Suppressor macrophage (primary cell): ENCODE results near the gene ABCA10.

ENCODE experiments used
- DNase-seq, 4 experiments: peaks; one replicate each; pipeline ENCODE4 v3.0.0-alpha.2; 2020 to 2022

ABCA10 gene

DNA sequence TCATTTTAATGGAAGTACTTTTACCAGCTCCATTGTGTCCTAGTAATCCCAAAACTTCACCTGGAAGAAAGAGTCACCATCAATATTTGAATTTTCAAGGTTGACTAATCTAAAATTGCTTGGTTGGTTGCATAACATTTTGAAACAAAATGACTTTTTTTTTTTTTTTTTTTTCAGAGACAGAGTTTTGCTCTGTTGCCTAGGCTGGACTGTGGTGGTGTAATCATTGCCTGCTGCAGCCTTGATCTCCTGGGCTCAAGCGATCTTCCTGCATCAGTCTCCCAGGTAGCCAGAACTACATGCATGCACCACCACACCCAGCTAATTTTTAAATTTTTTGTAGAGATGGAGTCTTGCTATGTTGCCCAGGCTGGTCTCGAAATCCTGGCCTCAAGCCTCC is 74.4 kb downstream of the ABCA10 start:
- no peak for DNase-seq

DNA sequence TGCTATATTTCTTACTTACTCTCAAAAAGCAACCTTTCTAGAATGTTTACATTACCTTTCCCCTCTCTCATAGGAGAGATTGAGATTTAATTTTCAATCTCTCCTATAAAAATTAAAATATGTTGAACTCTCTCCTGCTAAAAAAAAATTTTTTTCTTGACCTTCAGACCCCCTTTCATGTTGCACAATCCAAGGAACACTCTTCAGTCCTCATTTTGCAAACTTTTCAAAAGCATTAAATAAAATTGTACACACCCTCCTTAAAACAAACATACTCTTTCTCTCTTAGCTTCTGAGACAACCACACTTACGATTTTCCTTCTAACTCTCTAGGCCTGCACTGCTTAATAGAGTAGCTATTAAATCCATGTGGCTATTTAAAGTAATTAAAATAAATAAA is 78.3 kb downstream of the ABCA10 start:
- DNase-seq = no peak

- no peak for DNase-seq
Measured at GRCh38 chr17:69147460-69147859, 81.2 kb downstream of the ABCA10 start.

DNA sequence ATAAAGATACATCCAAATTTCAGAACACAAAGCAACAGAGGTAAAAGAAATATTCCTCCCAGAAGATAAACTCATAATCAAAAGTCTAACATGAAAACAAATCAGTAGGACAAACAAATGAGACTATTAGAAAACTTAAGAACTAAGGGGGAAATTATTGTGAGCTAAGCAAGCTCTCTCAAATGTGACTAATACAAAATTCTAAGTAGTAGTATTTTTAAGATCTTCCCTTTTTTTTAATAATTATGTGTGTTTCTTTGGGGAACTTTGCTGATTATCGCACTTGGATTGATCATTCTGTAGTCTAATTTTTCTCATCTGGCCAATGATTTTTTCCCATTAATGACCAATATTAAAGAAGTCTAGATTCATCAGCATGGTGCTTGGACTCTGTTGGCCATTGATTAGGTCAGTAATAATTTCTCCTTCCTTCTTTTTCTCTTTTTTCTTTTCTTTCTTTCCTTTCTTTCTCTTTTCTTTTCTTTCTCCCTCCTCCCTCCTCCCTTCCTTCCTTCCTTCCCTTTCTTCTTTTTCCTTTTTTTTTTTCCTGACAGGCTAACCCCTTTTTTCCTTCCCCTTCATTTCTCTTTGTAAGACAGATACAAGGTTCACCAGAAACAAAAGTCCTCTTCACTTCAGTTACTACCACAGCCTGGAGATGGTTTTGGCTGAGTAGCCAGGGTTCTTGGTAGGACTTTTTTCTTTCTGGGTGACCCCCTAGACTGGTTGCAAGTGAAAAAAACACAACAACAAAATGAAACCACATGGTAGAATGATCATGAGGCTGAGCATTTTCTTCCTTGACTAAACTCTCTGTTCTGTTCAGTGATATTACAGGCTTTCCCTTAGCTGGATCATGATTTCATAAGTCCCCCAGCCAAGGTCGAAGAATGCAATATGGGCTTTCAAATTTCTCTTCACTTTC is 84.0 kb downstream of the ABCA10 start:
- DNase-seq = peak in 2 of 4 experiments; percentile 34 to 36

DNA sequence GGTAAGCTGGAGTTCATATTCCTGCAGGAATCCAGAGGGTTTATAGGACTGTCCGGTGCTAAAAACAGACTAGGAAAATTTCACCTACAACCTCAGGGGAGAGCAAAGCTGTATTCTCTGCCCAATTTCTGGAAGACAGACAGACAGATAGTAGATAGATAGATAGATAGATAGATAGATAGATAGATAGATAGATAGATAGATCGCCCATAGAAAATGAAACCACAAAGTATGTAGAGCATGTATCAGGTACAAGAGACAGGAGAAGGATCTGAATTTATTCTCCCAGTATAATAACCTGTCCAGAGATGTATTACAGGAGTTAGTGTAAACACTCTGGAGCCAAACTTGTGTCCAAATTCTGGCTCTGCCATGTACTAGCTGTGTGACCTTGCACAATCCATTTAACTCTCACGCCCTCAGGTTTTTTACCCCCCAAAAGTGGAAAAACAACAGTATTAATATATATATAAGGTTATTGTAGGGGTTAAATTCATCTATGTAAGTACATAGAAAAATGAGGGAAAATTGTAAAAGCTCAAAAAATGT is 84.9 kb downstream of the ABCA10 start:
- DNase-seq = no peak

DNA sequence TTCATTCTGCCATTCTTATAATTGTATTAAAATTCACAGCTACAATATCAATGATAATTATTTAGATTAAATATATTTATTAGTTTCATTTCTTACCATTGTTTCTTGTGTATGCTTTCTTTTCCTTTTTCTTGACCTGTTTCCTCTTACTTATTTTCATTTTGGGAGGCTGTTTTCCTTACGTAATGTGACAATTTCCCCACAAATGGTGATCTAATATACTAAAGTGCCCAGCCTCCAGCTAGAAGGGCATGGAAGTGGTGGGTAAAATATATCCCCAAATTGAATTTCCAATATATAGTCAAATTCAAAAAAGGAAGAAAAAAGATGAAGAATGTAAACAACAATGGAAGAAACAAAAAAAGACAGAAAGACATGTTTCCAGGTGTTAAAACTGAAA is 85.5 kb downstream of the ABCA10 start:
- DNase-seq = peak in 3 of 4 experiments; percentile 4 to 47 (median 13)

DNA sequence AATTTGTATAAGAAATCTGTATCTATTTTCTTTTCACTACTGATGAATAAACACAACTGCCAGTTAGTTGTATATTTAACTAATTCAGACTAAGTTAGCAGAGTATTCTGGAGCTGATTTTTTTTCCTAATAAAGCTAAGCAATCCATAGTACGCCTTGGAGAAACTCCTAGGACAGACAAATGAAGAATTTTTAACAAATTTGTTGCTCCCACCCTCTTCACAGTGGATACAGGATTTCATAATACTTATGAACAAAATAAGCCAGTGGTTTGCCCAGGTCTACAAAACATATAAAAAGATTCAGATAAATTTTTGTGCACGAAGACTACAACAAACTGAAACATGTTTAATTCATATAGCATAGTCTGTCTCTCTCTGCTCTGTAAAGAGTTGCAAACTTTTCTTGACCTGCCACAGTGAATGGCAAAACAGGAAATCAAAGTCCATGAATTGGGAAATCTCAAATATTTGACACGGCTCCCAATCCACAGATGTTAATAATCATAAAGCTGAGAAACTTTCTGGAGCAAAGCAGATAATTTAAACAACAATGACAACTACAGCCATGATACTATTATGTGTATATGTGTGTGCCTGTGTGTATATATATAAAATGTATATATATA is 86.3 kb downstream of the ABCA10 start:
- DNase-seq = peak in 1 of 4 experiments; percentile 6

GRCh38 chr17:69141431-69142174 is 87.0 kb downstream of the ABCA10 start, which contains the start of gene ABCA6:
Gene ABCA6 (minus strand): TSS chr17:69141895. CDS start chr17:69140703, 1,192 bp downstream.
- peak in 3 of 4 experiments; percentile 3 to 32 (median 23) for DNase-seq

- DNase-seq = no peak
Measured at GRCh38 chr17:69134112-69134511, 94.5 kb downstream of the ABCA10 start.

DNA sequence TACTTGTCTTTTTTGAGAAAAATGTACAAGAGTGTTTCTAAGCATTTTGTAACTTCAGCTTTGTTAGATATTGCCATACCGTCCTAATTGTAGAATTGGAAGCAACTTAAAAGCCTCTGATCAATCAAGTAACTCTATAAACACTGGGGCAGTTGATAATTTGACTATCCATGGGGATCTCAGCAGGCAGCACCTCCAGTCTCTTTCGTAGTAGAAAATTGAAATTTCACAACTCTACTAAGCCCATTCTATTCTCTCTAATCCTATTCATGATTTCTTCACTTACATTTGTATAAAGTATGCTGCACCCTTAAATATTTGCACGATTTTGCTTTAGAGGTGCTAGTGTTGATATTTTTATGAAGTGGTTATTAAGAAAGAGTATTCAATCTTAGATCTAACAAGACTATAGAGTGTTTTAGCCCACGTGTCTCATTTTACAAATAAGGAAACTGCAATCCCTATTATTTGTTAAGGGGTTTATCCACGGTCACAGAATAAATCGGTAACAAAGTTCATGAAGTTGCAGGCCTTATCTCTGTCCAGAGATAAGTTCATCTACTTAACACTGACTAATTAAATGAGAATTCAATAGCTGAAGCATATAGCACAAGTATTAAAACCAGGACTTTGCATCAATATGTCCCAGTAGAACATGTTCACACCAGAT is 97.9 kb downstream of the ABCA10 start:
- no peak for DNase-seq

DNA sequence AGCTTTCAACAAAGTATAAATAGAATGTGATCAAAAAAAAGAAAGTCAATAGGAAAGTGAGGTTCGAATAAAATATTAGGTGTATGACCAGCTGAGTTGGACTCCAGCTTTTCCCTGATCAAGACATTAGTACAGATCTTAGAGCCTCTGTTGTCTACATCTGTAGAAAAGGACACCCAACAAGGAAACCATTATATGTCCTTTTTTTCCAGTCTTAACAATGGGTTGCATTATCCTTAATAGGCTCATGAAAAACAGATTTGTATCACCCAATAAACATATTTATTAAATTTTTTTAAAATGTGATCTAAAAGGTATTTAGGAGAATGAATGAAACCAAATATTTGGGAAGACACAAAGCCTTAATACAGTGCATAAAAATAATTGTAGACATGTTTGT is 105.0 kb downstream of the ABCA10 start:
- no peak for DNase-seq

DNA sequence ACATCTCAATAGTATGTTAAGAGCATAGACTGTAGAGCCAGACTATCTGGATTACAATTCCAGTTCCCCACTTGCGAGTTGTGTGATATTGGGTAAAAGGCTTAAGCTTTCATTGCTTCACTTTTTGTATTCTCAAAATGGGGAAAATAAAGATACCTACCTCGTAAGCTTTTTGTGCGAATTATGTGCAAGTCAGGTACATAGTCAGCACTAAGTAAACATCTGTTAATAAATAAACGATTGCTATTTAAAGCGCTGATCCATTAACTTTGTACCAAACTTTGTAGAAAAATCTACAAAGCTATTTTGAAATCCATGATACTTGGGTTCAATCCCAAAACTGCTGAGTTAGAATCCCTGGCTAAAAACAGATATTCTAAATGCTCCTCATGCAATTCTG is 106.6 kb downstream of the ABCA10 start:
- DNase-seq = no peak

DNA sequence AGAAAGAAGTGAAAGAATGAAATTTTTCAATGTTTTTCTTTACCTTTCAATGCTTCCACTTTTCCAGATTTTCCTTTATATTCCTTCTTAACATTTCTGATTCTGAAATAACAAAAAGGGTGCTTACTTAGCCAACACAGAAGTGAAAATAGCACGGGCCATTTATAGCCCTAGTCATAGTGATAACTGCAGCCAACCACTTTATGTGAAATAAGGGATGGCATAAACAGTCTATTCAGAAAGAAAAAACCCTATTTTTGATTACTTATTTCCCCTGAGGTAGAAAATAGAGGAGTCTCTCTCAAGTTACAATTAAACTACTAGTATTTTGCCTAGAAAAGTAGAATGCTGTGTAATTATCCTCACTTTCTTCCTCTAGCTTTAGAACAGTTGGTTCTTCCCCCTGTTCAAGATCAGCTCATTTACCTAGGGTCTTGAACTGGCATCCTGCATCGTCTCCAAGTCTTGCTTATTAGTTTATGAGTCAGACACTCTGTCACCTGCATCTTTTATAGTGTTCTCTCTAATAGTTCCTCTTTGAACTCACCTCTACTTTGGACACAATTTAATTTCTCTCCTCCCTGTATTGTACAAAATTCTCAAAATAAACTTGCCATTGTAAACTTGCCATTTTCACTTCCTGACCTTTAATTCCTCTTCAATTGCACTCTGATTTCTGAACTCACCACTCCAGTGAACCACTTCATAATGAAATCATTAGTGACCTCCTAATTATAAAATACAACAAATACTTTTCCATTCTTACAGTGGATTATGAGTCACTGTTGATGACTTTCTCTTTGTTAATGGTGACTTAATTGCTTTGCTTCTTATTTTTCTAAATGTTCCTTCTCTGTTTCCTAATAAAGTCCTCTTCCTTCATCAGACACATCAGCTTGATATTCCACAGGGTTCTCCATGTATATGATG is 110.5 kb downstream of the ABCA10 start:
- DNase-seq = peak in 2 of 4 experiments; percentile 41 to 46

DNA sequence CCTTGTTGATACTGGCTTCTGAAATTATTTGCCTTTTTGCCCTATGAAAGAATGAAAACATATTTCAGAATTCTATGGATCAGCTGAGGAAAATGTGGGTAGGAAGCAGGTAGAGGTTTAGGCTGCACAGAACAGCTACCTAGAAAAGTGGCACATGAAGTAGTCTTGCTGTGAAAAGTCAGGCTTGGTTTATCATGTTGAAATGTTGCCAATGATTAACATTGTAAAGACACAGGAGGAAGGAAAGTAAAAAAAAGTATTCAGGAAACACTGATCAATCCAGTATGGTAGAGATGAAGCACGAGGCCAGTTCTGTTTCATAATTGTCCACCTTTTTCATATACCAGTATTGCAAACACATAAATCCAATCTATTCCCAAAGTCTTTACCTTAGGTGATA is 116.8 kb downstream of the ABCA10 start:
- DNase-seq = no peak

- no peak for DNase-seq
Measured at GRCh38 chr17:69105907-69106730, 122.5 kb downstream of the ABCA10 start.

- DNase-seq = no peak
Measured at GRCh38 chr17:69103557-69104233, 124.9 kb downstream of the ABCA10 start.

DNA sequence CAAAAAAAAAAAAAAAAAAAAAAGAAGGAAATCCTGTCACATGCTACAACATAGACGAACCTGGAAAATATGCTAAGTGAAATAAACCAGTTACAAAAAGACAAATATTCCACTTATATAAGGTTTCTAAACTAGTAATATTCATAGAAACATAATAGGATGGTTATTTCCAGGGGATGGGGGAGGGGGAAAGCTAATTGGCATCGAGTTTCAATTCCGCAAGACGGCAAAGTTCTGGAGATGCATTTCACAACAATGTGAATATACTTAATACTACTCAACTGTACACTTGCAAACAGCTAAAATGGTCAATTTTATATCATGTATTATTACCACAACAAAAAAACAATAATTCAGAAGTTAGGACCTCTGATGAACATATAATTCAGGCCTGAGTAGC is 130.0 kb downstream of the ABCA10 start:
- peak in 3 of 4 experiments; percentile 35 to 67 (median 35) for DNase-seq
